ENCODE data around the gene DOCK10. TPM values are rescaled to one million over a fixed set of nuclear protein-coding genes. Genes with fewer than 3 reads are reported as not detected.

The DOCK10 gene
- total RNA-seq, 1 donor from 2014 or later: 9.8 TPM

- no peaks in the 10 kb centered on the region for H3K9me3 ChIP-seq
- no peaks in the 10 kb centered on the region for H3K27me3 ChIP-seq
- DNase-seq (ENCODE audit: extremely low spot score in 2 of 2): no peak
- no peak overlapping the region for H3K4me3 ChIP-seq
- TF ChIP-seq POLR2A (IDR thresholded peaks at IDR 0.05): no peak
- no peak for TF ChIP-seq POLR2AphosphoS5 (IDR thresholded peaks at IDR 0.05; ENCODE audit: insufficient read depth in 1 of 2, low read depth in 1 of 2)
- no peak for TF ChIP-seq CTCF (IDR thresholded peaks at IDR 0.05)
- intact Hi-C loops (cut with DNase I): no loop called here
- peaks cover 34% of the 10 kb centered on the region for H3K4me1 ChIP-seq
- H3K36me3 ChIP-seq: no peaks in the 10 kb centered on the region
- no peak overlapping the region for H3K27ac ChIP-seq
Observed at GRCh38 chr2:225037415-225038230, 4.6 kb downstream of the DOCK10 start.

GRCh38 chr2:225036431-225036830, 5.8 kb downstream of the DOCK10 start:
- no peak overlapping the region for H3K27ac ChIP-seq

GRCh38 chr2:225033440-225034318, 8.6 kb downstream of the DOCK10 start:
- peaks cover 19% of the 10 kb centered on the region for H3K4me1 ChIP-seq
- no peaks in the 10 kb centered on the region for H3K9me3 ChIP-seq
- no peak for TF ChIP-seq POLR2AphosphoS5 (IDR thresholded peaks at IDR 0.05; ENCODE audit: insufficient read depth in 1 of 2, low read depth in 1 of 2)
- no peak for TF ChIP-seq CTCF (IDR thresholded peaks at IDR 0.05)
- no peak for TF ChIP-seq POLR2A (IDR thresholded peaks at IDR 0.05)
- no peak overlapping the region for H3K27ac ChIP-seq
- intact Hi-C loops (cut with DNase I): no loop called here
- no peaks in the 10 kb centered on the region for H3K36me3 ChIP-seq
- DNase-seq (ENCODE audit: extremely low spot score in 2 of 2): no peak
- no peaks in the 10 kb centered on the region for H3K27me3 ChIP-seq
- H3K4me3 ChIP-seq: no peak overlapping the region

More at GRCh38 chr2:225036431-225036830, 5.8 kb downstream of the DOCK10 start:
- H3K36me3 ChIP-seq: no peaks in the 10 kb centered on the region
- intact Hi-C loops (cut with DNase I): no loop called here
- no peak for TF ChIP-seq POLR2AphosphoS5 (IDR thresholded peaks at IDR 0.05; ENCODE audit: insufficient read depth in 1 of 2, low read depth in 1 of 2)
- TF ChIP-seq CTCF (IDR thresholded peaks at IDR 0.05): no peak
- no peak for TF ChIP-seq POLR2A (IDR thresholded peaks at IDR 0.05)
- no peak overlapping the region for H3K4me3 ChIP-seq
- H3K4me1 ChIP-seq: peaks cover 34% of the 10 kb centered on the region
- no peak for DNase-seq (ENCODE audit: extremely low spot score in 2 of 2)
- H3K9me3 ChIP-seq: no peaks in the 10 kb centered on the region
- no peaks in the 10 kb centered on the region for H3K27me3 ChIP-seq

- intact Hi-C loops (cut with DNase I): no loop called here
- no peak for DNase-seq (ENCODE audit: extremely low spot score in 2 of 2)
Observed at GRCh38 chr2:225032246-225032645, 10.0 kb downstream of the DOCK10 start.

More at GRCh38 chr2:225032246-225032645, 10.0 kb downstream of the DOCK10 start:
- Histone ChIP-seq H3K36me3 (no peaks in the 10 kb centered on the region), H3K9me3 (no peaks in the 10 kb centered on the region), H3K27ac (no peak overlapping the region), H3K4me3 (no peak overlapping the region), H3K27me3 (no peaks in the 10 kb centered on the region), H3K4me1 (peaks cover 8% of the 10 kb centered on the region)
- TF ChIP-seq POLR2A (IDR thresholded peaks at IDR 0.05) (no peak), CTCF (IDR thresholded peaks at IDR 0.05) (no peak), POLR2AphosphoS5 (IDR thresholded peaks at IDR 0.05; ENCODE audit: insufficient read depth in 1 of 2, low read depth in 1 of 2) (no peak)

Measured in vagina (tissue), 2 donors.